ENCODE measurements around the gene ASPA.
"Not testable (repeated sequence)": the region's sequence is repeated elsewhere in the genome, so short reads cannot be mapped to it uniquely, and the experiment has no call there.

ASPA gene

DNA sequence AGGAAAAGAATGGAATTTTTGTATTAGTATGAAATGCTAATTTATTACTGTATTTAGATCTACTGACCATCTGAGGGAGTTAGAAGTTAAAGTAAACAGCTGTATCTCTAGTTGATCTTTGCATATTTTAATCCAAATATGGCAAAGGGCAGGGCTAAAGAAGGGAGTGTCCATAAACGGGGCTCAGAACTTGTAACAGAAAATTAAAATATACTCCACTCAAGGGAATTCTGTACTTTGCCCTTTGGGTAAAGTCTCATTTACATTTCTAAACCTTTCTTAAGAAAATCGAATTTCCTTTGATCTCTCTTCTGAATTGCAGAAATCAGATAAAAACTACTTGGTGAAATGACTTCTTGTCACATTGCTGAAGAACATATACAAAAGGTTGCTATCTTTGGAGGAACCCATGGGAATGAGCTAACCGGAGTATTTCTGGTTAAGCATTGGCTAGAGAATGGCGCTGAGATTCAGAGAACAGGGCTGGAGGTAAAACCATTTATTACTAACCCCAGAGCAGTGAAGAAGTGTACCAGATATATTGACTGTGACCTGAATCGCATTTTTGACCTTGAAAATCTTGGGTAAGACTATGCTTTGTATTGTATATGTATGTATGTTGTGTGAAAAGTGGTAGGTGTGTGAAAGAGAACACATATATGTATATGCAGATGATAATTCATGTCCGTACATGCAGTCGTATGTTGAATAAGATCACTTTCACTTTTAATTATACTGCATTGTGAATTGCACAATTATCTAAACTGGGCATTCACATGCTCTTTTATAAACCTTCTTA is at the start of gene ASPA:
TSS of gene ASPA (plus strand) at position 186 of the 799 bp plus-strand sequence. CDS start at position 349, 163 bp downstream.
- DNase-seq (ENCODE audit: low spot score) = no peak

DNA sequence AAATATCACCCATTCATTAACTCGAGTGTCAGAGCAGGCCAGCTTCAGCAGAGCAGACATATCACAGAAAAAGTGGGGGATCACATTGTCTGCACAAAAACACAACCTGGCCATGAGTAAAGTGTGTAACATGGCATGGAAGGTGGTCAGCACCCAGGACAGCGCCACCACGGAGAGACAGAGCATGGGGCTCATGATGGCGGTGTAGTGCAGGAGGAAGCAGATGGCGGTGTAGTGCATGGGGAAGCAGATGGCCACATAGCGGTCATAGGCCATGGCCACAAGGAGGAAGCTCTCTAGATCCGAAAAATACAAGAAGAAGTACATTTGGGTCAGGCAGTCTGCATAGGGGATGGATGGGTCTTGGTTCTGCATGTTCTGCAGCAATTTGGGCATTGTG is 42.6 kb upstream of the ASPA start:
- not testable (repeated sequence) for DNase-seq (ENCODE audit: low spot score)

DNA sequence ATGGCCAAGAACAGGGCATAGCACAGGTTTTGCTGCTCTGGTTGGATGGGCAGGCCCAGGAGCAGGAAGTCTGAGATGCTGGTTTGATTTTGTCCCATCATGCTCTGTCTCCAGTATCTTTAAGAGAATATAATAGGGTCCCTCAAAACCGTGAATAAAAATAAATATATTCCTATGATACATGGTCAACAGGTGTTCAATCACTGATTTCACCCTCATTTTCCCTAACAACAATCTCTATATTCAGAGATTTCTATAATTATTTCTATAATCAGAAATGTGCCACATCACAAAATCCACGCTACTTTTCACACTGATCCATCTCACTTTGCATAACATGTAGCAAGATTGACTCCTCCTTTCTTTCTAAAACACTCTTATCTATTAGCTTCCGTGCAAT is 42.1 kb upstream of the ASPA start, which contains the start of gene OR1E2:
TSS of gene OR1E2 (minus strand) at position 101 of the 400 bp plus-strand sequence. CDS start at position 101, 0 bp downstream.
- no peak for DNase-seq (ENCODE audit: low spot score)

DNA sequence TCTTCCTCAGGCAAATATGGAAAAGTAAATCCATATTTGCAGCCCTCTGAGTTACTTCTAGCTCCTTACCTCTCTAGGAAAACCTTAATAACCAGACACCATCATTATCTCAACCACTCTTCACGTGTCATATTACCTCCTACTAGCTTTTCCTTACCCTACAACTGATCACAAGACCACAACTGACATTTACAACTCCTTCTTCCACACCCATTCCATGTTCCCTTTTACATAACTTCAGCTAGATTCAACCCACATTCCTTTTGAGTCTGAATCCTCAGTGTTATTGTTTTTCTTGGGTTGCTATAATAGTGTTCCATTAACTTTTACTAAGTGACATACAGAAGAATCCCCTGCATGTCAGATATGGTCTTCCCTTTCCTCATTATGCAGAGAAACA is 37.4 kb upstream of the ASPA start:
- no peak for DNase-seq (ENCODE audit: low spot score)

DNA sequence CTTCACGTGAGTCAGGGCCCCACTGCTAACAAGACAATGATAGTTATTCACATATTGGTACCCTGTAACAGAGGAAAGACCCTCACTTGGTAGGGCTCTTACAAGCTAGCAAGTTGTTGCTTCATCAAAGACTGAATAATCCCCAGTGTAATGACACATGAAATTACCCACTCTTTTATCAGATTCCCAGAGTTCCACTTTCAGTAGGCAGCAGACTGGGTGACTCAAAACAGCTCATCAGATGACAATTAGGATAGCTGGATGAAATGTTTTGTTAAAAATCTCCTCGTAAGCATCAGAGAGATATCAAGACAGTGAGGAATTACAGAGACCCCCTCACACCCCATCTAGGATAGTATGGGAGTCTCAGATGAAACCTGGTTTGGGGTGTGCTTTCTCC is 35.3 kb upstream of the ASPA start:
- no peak for DNase-seq (ENCODE audit: low spot score)

DNA sequence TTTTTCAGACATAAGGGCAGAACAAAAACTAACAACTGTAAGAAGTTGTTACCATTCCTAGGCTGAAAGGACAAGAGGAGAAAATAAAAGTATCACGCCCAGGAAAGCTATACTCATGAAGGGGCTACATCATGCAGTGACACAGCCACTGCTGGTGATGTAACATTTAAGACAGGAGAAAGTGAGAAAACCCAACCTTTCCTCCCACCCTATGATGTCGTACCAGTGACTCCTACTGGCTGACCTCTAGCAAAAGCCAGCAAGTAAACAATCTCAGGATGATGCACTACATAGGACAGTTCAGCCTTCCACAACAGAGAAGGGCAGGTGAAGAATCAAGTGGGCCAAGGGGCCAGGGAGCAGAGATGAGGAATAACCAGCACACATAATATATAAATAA is 28.2 kb upstream of the ASPA start:
- DNase-seq (ENCODE audit: low spot score) = no peak

DNA sequence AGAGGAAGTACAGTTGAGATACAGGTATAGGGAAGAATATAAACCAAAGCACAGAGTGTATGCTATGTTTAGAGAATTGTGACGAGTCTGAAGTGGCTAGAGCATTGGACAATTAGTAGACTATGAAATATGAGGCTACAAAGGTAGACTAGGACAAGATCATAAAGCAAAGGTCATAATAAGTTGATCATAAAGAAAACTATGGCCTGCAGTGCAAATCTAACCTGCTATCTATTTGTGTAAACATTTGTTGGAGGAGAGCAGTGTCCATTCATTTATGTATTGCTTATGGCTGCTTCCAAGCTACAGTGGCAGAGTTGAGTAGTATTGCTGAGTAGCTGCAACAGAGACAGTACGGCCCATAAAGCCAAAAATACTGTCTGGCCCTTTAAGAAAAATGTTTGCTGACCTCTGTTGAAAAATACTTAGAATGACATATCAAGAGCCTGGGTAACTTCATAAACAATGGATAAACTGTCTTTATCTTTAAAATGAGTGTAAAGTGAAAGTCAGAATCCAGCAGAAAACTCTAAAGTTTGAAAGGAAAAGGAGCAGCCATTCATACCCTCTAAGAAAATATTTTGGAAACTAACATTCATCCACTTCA is 27.6 kb upstream of the ASPA start:
- no peak for DNase-seq (ENCODE audit: low spot score)

DNA sequence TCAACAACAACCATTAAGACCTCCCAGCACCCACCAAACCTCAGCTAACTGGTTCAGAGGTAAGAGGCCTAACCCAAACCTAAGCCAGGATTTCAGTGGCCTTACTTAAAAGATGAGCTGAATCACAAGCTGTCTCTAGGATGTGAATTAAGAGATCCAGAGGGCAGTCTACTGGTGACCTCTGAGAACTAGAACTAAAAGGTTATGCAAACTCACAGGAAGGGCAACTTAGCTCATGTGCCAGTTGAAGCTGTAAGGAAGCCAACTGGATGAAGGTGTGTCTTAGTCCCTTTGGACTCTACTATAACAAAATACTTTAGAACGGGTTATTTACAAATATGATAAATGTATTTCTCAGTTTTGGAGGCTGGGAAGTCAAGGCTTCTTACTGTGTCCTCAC is 9.4 kb upstream of the ASPA start:
- DNase-seq (ENCODE audit: low spot score) = not testable (repeated sequence)

DNA sequence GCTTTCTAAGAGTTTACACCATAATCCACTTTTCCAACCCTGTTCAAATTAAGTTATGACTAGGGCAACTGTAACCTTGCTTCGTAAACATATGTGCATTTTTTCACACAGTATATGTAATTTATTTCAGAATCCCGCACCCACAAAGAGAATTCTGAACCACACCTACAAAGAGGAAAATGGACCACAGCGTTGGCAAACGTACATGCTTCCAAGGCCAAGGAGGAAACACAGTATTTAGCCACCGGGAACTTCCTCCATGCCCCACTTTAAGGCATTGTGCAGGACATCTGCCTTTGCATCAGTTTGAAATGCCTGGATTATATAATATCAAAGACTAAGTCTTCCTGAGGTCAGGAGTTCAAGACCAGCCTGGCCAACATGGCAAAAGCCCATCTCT is 6.3 kb upstream of the ASPA start:
- no peak for DNase-seq (ENCODE audit: low spot score)

DNA sequence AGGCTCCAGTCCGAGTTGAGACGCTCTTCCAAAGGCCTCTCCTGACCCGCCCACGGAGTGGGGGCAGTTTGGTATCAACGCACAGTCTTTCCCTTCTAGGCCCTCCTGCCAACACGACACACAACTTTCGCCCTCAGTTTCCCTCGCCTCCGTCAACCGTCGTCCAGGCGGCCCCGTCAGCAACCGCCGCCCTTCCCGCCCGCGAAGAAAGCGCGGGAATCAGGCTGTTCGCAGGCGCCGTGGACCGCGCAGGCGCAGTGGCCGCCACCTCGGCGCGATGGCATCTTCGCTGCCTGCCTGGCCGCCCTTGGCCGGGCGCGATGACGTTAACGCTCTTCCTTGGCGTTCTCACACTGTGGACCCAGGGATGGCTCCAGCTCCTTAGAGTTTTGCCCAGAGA is 4.2 kb upstream of the ASPA start, which contains the start of gene SPATA22:
TSS of gene SPATA22 (minus strand) at position 221 of the 400 bp plus-strand sequence. CDS start 2,494 bp downstream, outside the sequence.
- no peak for DNase-seq (ENCODE audit: low spot score)

DNA sequence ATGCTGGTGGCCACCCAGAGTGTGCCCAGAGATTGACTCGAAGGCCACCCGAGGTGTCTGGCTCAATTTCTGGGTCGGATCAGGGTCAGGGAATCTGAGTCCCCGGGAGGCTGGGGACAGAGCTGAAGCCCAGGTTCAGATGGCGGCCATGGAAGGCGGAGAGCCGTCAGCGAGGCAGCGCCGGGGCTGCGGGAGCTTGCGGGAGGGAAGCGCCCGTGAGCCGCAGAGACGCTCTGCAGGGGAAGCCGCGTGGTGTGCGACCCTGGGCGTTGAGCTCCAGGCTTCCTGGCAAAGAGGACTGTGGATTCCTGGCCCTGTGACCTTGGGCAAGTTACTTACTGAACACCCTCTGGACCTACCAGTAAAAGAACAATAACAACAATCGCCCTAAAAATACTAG is 3.7 kb upstream of the ASPA start:
- no peak for DNase-seq (ENCODE audit: low spot score)

DNA sequence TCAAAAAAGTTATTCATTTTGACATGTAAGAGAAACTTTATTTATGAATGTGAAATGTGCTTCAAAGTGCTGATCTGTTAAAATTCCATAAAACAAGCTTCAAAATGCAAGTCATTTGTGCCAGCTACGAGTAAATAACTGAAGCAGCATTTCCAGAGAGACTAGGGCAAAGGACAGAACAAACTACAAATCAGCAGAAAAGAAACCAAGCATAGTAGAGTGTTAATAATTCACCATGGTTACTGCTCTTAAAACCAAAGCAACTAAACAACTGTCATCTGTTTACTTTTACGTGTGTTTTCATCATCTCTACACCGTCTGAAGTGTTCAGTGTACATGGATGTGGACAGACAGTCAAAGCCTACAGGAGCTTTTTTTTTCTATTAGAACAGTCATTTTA is 1.6 kb upstream of the ASPA start:
- DNase-seq (ENCODE audit: low spot score) = peak; percentile 15

DNA sequence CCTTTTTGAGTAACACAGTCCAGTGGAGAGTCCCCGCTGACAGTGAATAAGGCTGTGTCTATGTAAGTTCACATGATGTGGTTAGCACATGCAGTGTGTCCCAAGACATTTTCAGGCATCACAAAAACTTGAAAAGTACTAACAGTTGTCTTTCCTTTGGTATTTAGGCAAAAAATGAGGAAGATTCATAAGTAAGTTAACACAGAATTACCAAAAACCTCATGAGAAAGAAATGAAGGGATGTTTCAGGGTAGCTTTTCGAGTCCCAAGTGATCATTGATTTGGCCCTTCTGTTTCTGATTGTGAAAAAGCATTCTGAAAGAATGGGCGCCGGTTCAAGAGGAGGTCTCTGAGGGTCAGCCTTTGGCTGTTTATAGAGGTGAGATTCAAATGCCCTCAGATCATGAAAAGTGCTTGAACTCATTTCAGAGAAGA is 529 bp upstream of the ASPA start:
- no peak for DNase-seq (ENCODE audit: low spot score)

DNA sequence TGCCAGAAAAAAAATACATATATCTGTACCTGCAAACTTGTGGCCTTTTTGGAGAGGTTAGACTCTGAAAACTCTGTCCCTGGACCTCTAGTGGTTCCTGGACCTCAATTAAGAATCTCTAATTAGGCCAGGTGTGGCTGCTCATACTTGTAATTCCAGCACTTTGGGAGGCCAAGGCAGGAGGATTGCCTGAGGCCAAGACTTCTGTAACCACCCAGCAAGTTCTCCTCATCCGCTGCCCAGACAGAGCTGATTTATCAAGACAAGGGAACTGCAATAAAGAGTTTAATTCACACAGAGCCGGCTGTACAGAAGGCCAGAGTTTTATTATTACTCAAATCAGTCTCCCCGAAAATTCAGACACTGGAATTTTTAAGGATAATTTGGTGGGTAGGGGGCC is 4.2 kb downstream of the ASPA start:
- no peak for DNase-seq (ENCODE audit: low spot score)

DNA sequence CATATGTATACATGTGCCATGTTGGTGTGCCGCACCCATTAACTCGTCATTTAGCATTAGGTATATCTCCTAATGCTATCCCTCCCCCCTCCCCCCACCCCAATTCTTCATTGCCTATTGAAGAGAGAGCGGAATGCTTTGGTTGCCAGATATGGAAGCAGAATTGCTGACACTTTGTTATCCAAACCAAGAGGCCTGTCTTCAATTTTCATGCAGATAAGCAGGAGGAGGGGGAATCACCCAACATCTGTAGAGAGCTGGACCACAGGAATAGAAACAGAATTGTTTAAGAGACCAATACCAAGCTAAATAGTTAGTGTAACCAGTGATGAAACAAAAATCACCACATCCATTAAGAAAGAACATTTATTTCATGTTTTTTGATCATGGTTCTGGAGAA is 7.1 kb downstream of the ASPA start:
- no peak for DNase-seq (ENCODE audit: low spot score)

DNA sequence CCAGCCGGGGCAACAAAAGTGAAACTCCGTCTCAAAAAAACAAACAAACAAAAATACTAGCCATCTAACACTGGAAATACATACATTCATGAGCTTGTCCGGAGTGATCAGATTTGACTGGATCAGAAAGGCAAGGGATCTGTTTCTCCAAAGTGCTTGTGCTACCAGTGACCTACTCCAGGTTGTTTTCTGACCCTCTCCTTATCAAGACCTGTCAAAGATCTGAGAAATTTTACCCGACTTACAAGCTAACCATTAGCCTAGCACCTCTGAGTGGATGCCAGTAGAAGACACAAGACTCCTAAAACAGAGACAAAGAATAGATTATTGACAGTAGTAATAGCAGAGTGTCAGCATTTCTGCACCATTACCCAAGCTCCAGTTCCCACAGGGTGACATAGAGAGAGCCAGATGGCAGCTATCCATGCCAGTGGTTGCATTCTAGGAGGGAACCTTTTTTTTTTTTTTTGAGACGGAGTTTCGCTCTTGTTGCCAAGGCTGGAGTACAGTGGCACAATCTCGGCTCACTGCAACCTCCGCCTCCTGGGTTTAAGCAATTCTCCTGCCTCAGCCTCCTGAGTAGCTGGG is 9.8 kb downstream of the ASPA start:
- no peak for DNase-seq (ENCODE audit: low spot score)

DNA sequence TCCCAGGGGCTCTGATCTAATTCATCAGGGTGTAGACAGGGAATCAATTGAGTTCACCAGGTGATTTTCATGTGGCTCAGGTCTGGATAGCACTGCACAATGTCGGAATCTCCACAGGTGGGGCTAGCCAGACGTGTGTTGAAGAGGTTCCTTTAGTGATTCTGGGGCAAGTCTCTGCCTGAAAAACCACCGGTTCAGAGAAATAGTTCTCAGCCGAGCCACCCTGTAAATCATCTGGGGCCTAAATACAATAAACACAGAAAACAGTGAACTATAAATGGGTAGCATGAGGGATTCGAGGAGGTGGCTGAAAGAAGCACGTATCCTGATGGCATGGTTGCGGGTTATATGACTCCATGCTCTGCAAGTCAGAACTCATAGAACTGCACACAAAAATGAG is 21.3 kb downstream of the ASPA start:
- no peak for DNase-seq (ENCODE audit: low spot score)

DNA sequence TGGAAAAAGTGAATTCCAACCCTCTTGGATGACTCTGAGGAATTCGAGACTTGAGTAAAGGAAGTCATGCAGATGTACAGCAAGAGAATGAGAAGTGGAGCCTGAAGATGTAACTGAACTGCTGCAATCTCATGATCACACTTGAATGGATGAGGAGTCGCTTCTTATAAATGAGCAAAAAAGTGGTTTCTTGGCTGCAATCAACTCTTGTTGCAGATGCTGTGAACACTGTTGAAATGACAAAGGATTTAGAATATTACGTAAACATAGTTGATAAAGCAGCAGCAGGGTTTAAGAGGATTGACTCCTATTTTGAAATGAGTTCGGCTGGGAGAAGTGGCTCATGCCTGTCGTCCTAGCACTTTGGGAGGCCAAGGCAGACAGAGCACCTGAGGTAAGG is 25.5 kb downstream of the ASPA start:
- no peak for DNase-seq (ENCODE audit: low spot score)

DNA sequence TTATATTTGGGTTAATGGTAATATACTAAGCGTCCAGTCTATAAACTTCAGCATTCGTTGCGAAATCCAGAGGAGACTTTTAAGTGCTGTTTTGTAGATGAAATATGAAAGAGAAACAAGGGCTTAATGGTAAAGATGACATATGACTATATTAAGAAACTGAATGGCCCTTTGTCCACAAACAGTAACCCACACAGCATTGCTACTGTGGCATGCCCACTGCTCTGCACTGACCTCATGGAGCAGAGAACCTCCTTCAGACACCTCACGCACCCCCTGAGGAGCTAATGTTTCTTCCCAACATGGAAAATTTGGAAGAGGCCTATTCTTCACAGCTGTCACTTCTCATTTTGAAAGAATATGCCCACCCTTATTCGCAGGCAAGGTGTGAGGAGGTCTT is 26.7 kb downstream of the ASPA start:
- no peak for DNase-seq (ENCODE audit: low spot score)

DNA sequence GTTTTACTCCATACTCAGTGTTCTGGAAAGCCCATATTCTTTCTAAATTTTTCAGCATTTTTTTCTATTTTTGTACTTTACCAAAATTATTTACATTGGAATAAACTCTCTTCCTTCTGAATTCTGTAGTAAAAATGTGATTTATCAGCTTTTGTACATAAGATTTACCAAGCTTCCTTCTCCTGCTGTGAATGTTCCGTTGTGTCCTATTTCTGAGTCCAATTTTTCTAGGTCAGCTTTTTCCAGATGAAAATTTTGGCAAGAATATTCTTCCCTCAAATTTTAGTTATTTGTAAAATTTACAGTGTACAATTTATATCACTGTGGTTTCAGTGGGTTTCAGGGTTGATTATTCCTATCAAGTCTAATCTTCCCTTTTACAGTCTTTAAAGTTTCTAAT is 27.5 kb downstream of the ASPA start:
- no peak for DNase-seq (ENCODE audit: low spot score)

DNA sequence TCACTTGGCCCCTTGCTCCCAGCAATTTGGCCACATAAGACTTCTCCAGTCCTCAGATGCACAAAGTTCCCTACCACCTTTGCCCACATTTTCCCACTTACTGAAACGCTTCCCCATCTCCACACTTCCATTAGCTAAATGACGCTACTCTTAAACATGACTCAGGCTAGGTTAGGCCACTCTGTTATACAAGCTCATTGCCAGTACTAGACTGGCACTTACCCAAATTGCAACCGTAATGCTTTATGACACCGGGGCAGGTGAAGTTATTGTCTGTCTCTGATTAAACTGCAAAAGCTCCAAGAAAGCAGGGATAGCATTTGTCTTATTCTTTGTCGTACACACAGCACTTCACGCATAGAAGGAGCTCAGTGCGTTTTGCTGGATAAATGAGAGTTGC is 29.2 kb downstream of the ASPA start:
- DNase-seq (ENCODE audit: low spot score) = no peak

DNA sequence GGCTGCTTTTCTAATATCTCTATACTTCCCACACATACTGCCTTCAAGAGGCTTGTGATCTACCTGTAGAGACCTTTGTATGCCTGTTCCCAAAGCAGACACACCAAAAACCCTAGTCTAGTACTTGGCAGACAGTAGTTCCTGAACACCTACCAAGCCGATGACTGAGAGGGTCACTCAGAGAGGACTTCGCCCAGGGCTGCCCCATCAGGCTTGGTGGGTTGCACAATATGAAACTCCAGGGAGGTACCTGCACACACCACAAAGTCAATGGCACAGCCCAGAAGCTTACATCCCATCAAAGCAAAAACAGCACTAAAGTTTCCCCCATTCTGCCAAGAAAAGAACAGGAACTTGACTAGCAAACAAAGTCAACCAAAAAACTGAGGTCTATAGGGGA is 30.3 kb downstream of the ASPA start:
- DNase-seq (ENCODE audit: low spot score) = no peak

DNA sequence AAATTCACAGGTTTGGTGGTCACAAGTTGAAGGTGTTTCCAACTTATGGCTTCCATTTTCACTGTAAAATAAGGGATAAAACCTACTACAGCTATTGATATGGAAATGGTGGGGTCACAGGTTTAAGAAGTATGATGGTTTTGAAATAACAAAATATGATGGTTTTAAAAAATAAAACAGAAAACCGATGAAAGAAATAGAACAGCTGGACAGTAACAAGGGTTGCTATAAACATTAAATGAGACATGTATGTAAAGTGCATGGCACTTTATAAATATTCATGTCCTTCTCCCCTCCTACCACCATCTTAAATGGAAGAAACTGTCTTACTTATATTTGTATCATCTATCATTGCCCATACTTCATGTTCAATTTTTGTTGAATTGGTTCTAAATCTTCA is 31.3 kb downstream of the ASPA start:
- DNase-seq (ENCODE audit: low spot score) = no peak
